ENCODE measurements around the gene ATF6.

DNA sequence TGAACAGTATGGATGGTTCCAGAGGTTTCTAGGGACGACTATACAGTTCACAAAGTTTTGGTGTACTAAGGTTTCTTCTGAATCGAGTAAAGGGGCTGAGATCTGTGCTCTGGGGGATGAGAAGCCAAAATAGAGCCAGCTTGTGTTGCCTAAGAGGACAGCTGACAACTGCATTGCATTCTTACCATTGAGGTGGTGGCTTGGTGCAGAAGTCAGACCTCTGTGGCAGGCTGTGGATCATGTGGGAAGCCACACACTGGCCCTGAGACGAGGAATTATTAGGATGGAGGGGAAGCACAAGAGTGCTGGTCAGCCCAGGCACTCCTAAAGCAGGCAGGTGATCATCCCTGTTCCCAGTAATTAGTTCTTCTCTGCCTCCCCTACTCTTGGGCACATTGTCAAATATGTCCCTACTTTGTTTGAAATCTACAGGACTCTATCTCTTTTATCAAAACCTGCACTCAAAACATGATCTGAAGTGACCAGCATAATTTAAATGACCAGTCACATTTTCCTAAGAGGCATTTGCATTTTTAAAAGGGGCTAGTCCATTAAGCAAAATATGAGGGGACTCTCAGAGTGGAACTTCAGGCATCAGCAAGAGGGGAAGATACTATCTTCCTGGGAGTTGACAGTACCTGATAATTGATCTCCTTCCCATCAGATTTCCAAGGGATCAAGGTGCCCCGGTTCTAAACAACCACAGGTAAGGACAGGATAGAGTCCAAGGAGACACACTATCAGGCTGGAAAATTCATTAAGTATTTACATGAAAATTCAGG, 45.0 kb upstream of the ATF6 start, which contains the start of gene FCRLB:
- TF ChIP-seq, protein P1, sequence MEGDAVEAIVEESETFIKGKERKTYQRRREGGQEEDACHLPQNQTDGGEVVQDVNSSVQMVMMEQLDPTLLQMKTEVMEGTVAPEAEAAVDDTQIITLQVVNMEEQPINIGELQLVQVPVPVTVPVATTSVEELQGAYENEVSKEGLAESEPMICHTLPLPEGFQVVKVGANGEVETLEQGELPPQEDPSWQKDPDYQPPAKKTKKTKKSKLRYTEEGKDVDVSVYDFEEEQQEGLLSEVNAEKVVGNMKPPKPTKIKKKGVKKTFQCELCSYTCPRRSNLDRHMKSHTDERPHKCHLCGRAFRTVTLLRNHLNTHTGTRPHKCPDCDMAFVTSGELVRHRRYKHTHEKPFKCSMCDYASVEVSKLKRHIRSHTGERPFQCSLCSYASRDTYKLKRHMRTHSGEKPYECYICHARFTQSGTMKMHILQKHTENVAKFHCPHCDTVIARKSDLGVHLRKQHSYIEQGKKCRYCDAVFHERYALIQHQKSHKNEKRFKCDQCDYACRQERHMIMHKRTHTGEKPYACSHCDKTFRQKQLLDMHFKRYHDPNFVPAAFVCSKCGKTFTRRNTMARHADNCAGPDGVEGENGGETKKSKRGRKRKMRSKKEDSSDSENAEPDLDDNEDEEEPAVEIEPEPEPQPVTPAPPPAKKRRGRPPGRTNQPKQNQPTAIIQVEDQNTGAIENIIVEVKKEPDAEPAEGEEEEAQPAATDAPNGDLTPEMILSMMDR (IDR thresholded peaks at IDR 0.05): no peak
- TF ChIP-seq POLR2A (IDR thresholded peaks at IDR 0.05) (no peak), POLR2AphosphoS5 (IDR thresholded peaks at IDR 0.05) (no peak)

All from breast epithelium (tissue), 3 donors.